NB4 (cell line): Measurements from ENCODE around the gene WSCD2.

Source experiments
- DNase-seq: peaks from one replicate; pipeline ENCODE4 v3.0.0; 2010; ENCODE audit warnings: low read depth
- H3K4me3 ChIP-seq: one replicate; pipeline ENCODE4 v1.5.1; 2011; ENCODE audit warnings: mild to moderate bottlenecking, low read depth, low read length, moderate library complexity
- CTCF ChIP-seq: IDR thresholded peaks from one replicate; pipeline ENCODE4 v1.5.1; 2012; ENCODE audit warnings: low read depth, low read length
- MAX ChIP-seq: IDR thresholded peaks from 2 replicates; pipeline ENCODE4 v1.6.1; 2011; ENCODE audit warnings: low read depth, low read length
- MYC ChIP-seq: IDR thresholded peaks from 2 replicates; pipeline ENCODE4 v1.6.1; 2011; ENCODE audit warnings: low read depth, low read length
- POLR2A ChIP-seq: IDR thresholded peaks from 2 replicates; pipeline ENCODE4 v1.6.1; 2011; ENCODE audit warnings: mild to moderate bottlenecking; ENCODE audit not compliant: insufficient read length; ENCODE audit errors: extremely low read depth

Gene WSCD2

DNA sequence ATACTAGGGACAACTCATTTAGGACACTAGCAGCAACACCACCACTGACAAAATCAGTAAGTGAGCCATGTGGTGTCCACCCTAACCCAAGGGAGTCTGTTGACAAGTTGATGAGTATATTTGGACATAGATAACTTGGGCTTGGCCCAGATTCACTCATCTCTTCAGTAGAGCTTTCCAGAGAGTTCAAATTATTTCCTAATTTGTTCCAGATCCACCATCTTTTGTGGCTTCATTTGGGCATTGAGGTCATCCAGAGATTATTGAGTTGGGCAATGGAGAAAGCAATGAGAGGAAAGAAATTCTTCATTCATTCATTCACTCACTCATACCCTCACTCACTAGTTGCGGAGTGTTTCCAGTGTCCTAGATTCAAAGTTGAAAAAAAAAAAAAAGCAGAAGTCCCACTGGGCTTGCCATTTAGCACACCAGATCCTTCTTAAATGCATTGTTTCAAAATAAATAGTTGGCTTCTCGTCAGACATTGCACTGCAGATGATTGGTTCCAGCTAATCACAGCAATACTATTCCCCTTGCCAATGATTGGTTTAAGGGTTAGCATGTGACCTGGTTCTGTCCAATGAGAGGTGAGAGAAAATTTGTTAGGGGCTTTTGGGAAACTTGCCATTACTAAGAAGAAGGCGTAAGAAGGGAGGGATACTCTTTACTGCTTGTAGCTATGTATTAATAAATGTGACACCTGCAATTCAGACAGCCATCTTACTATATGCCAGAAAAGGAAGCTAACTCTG lies 31.8 kb upstream of the WSCD2 start:
- no peak for TF ChIP-seq MYC
- no peak for TF ChIP-seq POLR2A
- TF ChIP-seq MAX = no peak
- H3K4me3 ChIP-seq = no peak overlapping the region
- no peak for DNase-seq

DNA sequence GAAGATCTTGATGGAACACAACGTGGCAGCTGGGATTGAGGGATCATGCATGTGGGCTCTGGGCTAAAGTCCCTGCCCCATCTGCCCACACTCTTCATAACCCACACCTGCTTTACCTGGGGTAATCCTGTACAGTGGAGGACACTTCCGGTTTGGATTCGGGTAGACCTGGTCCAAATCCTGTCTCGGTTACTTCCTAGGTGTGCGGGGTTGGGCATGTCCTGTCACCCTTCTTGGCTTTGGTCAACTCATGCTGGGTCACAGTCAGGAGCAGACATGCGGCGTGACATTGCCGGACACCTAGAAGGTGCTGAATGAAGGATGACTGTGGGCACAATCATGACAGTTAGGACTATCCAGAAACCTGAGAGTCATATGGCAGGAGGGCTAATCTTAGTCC lies 30.7 kb upstream of the WSCD2 start:
- TF ChIP-seq MAX (no peak), POLR2A (no peak), MYC (no peak), CTCF (no peak)
- no peak for DNase-seq

DNA sequence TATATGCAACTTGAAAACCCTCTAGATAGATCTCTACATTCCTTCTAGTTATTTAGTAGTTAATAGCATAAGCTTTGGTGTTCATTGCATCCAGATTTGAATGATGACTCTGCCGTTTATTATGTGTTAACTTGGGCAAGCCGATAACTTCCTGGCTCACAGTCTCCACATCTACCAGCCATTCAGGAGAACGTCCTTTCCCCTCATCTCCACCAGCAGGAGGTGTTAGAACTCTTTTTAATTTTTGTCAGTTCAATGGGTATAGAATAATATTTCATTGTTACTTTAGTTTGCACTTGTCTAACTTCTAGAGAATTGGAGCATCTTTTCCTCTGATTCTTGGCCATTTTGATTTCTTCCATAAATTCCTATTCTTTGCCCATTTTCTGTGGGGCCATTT lies 30.0 kb upstream of the WSCD2 start:
- DNase-seq = peak; percentile 38
- TF ChIP-seq CTCF = peak; percentile 45
- no peak for TF ChIP-seq MAX
- no peak overlapping the region for H3K4me3 ChIP-seq

More for the DNA sequence above, 30.7 kb upstream of the WSCD2 start:
- no peak overlapping the region for H3K4me3 ChIP-seq

DNA sequence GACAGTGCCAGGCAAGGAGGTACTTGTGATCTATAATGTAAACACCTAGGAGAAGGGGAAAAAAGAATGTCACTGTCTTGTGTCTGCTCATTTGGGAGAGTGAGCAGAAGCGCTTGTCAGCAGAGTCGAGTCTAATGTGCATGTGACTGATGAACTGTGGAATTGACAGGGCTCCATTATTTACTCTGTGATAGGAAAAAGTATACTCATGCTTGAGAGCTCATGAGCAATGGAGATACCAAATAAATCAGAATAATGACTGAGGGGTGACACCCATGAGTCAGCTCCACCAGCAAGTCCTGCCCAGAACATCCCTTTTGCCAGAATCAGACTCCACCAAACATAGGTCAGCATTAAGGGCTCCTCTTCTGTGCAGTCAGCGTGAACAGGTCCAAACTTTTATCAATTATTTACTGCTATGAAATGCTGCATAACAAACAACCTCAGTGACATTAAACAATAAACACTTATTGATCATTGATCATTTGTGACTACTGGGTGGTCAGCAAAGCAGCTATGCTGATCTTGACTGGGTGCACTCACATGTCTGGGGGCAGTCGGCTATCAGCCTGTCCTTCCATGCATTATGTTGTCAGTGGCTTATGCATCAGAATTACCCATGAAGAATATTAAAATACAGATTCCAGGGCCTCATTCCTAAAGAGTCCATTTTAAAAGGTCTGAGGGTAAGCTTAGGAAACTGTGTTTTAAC lies 29.2 kb upstream of the WSCD2 start:
- TF ChIP-seq CTCF (no peak), MAX (no peak), POLR2A (no peak), MYC (no peak)
- no peak for DNase-seq
- H3K4me3 ChIP-seq = no peak overlapping the region

DNA sequence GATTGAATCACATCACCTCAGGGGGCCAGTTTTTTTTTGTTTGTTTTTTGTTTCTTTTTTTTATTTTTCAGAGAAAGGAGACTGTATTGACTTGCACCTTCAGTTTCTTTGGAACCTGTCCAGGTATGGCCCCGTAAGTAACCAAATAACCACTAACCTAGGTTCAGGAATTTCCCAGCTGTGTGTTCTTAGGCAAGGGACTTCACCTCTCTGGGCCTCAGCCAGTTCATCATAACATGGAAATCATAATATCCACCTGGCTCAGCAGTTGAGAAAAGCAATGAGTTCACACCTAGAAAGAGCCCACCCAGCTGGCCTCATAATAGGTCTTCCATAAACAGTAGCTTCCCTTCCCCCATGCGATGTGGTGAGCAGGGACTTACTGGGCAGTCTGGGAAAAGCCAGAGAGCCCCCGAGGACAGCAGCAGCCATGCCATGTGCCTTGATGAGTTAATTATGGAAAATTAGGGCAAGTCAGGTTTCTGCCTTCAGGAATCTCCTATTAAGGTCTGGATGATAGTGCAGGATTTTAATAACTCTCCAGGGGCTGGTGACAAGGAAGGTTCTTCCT lies 27.4 kb upstream of the WSCD2 start:
- no peak overlapping the region for H3K4me3 ChIP-seq
- no peak for DNase-seq
- TF ChIP-seq POLR2A (no peak), MAX (no peak), MYC (no peak), CTCF (no peak)

DNA sequence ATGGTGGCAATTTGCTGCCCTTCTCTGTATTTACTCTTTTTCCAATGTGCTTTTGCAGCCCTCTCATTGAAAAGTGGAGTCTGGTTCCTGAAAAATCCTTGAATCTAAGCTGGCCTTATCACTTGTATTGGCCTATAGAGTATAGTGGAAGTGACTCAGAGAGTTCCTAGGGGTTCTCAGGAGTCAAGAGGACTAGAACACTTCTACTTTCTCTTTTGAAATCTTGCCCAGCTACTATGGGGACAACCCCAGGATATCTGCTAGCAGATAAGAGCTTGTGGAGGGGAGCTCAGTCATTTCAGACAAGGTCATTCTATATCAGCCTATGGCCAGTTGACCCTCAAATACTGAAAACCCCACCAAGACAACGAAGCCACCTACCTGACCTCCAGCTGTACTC lies 26.7 kb upstream of the WSCD2 start:
- no peak overlapping the region for H3K4me3 ChIP-seq
- DNase-seq = no peak
- TF ChIP-seq POLR2A (no peak), CTCF (no peak), MYC (no peak), MAX (no peak)
